Fibroblast of the conjunctiva (primary cell): ENCODE data around the gene PSD2.

Experiments used
- DNase-seq: peaks from one replicate; pipeline ENCODE4 v3.0.0-alpha.2; 2010; ENCODE audit warnings: low read depth

PSD2 gene

GRCh38 chr5:139812836-139813805 lies 17.5 kb downstream of the PSD2 start:
- DNase-seq = no peak

- DNase-seq = no peak
These were observed 18.6 kb downstream of the PSD2 start for GRCh38 chr5:139814191-139814601.

GRCh38 chr5:139814704-139815280 lies 19.2 kb downstream of the PSD2 start:
- no peak for DNase-seq

DNA sequence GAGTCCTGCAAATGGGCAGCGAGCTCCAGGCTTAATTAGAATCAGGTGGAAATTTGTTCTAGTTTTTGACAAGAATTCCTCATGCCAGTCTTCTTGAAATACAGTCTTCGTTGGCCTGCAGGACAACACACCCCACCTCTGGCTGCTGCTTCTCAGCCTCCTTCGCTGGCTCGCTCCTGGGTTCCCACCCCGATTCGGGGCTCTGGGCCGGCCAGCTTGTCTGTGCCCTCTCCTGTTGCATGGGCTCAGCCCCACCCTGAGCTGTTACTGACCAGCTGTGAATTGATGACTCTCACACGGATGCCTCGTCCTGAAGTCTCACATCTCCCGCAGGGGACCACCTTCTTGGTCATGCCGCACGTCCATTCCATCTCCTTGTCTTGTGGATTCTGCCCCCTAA lies 21.0 kb downstream of the PSD2 start:
- DNase-seq = no peak

DNA sequence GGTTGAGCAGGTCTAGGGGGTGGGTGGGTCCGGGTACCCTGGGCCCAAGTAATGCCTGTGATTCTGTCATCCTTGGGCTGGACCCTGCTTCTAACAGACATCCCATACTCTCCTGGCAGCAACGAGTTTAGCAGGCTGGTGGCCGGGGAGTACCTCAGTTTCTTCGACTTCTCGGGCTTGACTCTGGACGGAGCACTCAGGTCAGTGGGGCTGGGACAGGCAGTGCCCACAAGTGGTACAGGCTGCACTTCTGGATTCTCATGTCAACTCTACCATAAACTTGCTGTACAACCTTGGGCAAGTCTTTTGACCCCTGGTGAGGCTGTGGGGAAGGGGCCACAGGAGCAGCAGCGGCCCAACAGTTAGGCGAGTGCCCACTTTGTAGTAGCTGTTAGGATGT lies 21.8 kb downstream of the PSD2 start:
- DNase-seq = no peak

DNA sequence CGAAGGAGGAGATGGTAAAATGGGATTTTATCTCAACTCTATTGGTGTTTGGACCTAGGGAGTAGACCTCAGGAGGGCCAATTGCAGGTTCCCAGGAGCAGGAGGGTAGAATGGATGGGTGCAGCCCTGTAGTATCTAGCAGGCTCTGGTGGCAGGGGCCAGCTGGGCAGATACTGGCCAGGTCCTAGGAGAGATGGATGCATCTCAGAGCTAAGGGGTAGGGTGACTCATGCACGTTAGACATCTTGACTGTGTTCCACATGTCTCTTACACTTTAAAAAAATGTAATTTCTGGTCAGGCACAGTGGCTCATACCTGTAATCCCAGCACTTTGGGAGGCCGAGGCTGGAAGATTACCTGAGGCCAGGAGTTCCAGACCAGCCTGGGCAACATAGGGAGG lies 22.4 kb downstream of the PSD2 start:
- no peak for DNase-seq

- no peak for DNase-seq
These were observed 24.5 kb downstream of the PSD2 start for GRCh38 chr5:139820130-139820529.

- DNase-seq = no peak
These were observed 25.0 kb downstream of the PSD2 start for GRCh38 chr5:139820606-139821005.

DNA sequence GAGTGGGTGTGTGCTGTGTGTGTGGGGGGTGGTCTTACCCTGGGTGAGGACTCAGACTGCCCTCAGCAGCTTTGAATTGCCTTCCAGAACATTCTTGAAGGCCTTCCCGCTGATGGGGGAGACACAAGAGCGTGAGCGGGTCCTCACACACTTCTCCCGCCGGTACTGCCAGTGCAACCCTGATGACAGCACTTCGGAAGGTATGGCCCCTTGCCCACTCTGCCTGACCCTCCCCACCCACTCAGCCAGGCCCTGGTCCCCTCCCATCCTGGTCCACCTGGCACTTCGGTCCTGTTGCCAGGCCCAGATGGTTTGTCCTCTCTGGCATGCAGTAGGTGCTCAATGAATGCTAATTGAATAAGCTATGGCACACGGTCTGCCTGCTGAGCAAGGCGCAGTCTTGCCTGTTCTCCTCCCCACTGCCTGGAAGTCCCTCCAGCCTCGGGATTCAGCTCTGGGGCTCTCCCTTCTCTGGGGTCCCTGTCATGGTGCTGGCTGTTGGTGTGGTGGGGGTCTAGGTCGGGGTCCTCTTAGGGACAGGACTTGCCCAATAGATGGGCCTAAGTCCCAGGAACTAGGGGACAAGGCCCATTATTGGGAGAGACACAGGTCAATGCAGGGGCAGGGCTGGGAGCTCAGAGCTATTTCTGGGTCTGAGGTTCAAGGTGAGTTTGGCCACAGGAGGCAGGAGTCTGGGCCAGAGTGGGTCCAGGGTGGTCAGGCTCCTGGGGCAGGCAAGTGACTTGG lies 26.4 kb downstream of the PSD2 start:
- no peak for DNase-seq

DNA sequence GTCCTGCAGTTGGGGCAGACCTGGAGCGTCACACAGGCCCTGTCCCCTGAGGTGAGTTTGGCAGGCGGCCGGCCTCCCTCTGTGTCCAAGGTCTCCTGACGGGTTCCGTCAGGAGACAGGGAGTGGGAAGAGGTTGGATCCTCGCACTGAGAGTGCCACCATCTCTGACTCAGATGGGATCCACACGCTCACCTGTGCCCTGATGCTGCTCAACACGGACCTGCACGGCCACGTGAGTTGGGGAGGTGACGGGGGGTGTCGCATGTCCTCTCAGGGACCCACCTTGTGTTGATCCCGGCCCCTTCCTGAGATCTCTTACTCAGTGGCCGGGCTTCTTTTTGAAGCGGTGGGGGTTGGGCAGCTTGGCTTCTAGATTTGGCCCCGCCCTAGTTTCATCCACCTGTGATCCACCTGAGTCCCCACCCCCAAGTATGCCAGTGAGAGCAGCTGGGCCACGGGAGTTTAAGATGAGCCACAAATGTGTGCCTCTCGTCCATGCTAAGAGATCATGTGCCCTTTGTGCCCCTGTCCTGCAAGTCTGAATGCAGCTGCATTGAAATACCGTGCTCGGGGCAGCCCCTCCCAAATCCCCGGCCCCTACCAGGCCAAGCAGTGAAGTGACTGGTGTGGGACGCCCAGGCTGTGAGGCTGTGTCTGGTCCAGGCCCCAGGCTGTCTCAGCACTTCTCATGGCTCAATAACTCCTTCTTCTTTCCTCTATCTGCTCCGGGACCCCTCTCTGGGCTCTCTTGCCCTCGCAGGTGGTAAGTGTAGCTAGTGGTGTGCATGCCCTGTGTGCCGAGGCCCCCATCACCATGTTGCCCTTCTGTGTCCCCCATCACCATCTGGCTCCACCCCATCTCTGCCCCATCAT lies 27.2 kb downstream of the PSD2 start:
- DNase-seq = no peak

DNA sequence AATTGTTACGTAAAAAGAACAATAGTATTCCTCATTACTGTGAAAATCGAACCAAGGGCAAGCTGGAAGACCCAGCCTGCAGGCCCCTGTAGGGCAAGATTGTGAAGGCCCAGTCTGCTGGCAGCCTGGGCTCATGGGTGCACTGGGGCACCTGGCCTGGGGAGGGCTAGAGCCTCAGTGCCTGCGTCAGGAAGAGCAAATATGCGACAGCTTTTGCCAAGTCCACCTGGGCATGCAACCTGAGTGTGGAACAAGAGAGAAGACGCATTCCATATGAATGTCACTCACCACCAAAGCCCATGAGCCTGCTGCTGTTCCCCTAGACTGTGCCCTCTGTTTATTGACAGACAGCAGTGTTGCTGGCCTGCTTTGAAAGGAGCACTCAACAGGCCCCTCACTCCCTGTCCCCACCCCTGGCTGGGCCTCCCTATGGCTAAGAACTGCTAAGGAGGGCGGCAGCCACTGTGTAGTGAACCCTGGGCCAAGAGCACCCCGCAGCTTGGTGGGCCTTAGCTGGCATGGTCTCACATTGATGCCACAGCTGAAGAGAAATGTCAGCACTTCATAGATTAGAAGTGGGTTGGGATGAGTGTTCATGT lies 28.2 kb downstream of the PSD2 start:
- no peak for DNase-seq

- DNase-seq = no peak
These were observed 30.1 kb downstream of the PSD2 start for GRCh38 chr5:139825690-139826089.

- DNase-seq = no peak
These were observed 32.7 kb downstream of the PSD2 start for GRCh38 chr5:139828207-139828895.

GRCh38 chr5:139829471-139829870 lies 33.9 kb downstream of the PSD2 start:
- no peak for DNase-seq

- no peak for DNase-seq
These were observed 36.0 kb downstream of the PSD2 start for GRCh38 chr5:139831624-139832023.

DNA sequence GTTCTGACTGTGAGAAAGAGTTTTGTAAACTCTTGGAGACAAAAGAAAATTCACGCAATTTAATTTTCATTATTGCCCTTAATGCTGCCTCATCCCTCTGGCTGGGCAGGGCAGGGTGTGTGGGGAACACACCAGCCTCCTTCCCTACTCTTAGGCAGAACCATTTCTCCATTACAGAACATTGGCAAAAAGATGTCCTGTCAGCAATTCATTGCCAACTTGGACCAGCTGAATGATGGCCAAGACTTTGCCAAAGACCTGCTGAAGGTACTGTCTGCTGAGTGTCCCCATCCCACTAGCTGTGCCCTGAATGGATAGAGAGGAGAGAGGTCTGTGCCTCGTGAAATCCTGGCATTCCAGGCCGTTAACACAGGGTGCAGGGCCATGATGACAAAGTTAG lies 37.9 kb downstream of the PSD2 start:
- no peak for DNase-seq

GRCh38 chr5:139835656-139836055 lies 40.0 kb downstream of the PSD2 start:
- no peak for DNase-seq

DNA sequence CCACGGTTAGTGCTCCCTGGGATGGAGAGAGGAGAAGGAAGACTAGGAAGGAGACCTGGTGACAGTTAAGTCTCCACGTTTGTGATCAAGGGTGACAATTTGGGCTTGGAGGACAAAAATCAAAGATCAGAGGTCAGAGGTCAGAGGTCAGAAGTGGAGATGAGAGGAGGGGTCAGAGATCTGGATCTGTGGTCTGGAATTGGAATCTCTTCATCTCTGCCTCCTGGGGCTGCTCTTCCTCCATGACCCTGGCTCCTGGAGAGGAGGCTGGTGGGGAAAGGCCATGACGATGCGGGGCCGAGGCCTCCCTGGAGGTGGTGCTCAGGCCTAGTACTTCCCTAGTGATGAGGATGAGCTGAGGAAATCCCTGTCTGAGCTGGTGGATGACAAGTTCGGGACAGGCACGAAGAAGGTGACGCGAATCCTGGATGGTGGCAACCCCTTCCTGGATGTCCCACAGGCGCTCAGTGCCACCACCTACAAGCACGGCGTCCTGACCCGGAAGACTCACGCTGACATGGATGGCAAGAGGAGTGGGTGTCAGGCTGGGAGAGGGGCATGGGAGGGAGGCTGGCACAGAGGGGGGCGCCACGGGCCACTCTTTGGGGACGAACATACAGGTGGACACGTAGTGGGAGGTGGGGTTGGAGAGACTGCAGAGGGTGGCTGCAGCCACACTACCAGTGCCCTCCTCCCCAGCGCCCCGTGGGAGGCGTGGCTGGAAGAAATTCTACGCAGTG lies 41.0 kb downstream of the PSD2 start:
- no peak for DNase-seq

DNA sequence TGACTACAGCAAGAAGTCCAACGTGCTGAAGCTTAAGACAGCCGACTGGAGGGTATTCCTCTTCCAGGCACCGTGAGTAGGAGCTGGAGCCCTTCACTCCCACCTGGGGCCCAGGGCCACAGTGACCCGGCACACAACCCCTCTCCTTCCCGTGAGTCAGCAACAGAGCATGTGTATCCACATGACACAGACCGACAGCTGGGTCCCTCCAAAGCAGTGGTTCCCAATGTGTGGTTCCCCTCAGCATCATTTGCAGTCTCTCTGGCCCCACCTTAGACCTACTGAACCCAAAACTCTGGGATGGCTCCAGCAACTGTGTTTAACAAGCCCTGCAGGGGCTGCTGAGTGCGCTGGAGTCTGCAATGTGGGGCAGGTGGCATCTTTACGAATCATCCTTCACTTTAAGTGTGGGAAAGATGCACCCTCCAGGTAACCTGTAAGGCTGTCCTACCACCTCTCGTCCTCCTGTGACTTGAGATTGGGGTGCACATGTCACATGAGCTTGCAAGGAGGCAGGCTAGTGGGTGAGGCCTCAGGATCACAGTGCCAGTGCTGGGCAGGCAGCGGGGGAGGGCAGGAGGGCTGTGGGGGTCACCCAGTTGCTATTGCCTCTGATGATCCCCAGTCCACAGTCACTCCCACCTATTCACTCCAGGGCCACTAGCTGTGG lies 42.2 kb downstream of the PSD2 start:
- DNase-seq = no peak
